NOMO-1 treated with dmso at 0.1 percent for 144 hours (cell line): ENCODE data around the gene FXYD5.
A peak's percentile ranks its signal among the peaks of the same experiment; 100 is the strongest.
"Not testable (repeated sequence)": the region's sequence is repeated elsewhere in the genome, so short reads cannot be mapped to it uniquely, and the experiment has no call there.

Experiments used
- DNase-seq: peaks from one replicate; lab custom pipeline; 2025; ENCODE audit not compliant: unreplicated experiment; lab: John Stamatoyannopoulos, UW

The FXYD5 gene

GRCh38 chr19:35136977-35137702 lies 17.4 kb upstream of the FXYD5 start:
- no peak for DNase-seq

- DNase-seq: no peak
Observed at GRCh38 chr19:35138305-35138892, 16.1 kb upstream of the FXYD5 start, which contains the start of gene FXYD1. Gene FXYD1, plus strand, starts transcription at chr19:35138824. Its CDS starts 1,256 bp downstream, at chr19:35140080.

DNA sequence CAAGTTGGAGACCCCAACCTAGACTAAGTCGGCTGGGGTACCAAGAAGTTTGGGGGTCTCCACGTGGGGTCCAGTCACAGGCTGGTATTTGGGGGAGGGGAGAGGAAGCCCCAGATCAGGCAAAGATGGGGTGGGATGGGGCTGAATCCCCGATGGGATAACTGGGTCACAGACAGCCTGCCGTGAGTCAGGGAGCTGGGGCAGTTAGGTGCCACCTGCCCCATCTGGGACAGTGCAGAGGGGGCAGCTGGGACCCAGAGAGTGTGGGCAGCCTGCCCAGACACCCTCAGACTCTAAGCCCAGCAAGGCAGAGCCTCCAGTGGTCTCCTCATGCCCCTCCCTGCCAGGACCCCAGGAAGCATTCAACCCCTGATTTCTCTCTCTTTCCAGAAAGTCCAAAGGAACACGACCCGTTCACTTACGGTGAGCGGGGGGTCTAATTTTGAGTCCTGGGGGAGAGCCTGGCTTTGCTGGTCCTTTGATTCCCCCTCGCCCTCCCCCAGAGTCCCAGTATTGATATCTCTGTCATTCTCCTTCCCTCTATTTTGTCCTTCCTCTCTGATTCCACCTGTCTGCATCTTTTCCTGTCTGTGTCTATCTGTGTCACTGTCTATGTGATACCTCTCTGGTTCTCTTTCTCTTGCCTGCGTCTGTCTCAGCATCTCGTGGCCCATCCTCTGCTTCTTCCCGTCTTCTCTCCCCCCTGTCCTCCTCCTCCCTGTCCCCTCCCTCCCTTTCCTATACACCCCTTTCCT lies 14.2 kb upstream of the FXYD5 start:
- DNase-seq: no peak

- DNase-seq: peak; percentile 74
Observed at GRCh38 chr19:35140962-35141836, 13.3 kb upstream of the FXYD5 start.

DNA sequence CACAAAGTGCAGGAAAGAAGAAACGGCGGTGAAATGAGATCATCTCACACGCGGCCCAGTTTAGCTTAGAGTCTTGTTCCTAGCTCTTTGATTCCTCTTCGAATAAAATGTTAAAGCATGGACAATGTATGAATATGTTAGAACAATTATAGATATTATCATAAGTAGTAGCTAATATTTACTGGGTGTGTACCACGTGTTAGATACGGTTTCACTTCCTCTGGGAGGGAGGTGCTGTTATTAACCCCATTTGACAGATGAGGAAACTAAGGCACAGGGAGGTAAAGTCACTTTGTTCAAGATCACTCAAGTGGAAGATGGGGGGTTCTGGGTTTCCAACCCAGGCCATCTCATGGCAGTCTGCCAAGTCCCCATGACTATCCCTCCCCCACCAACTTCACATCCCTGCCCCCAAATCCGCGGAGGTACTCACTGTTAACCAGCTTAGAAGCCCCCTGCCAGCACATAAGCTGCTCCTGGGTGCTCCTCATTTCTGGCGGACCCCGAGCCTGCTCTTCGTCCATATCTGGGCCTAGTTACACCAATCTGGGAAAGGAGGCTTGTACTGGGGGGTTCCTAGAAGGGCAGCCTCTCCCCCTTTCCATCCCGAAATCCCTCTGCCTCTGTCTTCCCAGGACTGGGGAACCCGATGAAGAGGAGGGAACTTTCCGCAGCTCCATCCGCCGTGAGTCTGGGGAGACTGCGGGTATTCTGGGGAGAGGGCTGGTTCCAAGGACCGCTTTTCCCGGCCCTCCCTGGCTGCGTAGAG lies 12.5 kb upstream of the FXYD5 start:
- no peak for DNase-seq

DNA sequence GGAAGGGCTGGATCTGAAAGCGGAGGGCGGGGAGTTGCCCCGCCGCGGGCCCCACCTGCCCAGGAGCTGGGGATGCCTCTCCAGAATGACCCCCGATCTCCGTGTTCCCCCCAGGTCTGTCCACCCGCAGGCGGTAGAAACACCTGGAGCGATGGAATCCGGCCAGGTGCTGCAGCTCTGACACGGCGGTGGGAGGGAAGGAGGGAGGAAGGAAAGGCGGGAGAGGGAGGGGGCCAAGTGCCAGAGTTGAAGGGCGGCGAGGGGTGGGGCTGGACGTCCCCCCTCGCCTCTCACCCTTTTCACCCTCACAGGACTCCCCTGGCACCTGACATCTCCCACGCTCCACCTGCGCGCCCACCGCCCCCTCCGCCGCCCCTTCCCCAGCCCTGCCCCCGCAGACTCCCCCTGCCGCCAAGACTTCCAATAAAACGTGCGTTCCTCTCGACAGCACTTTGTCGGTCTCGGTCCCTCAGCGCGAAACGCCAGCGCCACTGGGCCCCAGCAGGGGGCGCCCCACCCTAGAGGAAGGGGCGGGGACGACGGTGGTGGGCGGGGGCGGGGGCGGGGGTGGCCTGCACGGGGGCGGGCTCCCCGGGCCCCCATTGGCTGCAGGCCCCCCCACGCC lies 11.8 kb upstream of the FXYD5 start:
- DNase-seq: no peak

DNA sequence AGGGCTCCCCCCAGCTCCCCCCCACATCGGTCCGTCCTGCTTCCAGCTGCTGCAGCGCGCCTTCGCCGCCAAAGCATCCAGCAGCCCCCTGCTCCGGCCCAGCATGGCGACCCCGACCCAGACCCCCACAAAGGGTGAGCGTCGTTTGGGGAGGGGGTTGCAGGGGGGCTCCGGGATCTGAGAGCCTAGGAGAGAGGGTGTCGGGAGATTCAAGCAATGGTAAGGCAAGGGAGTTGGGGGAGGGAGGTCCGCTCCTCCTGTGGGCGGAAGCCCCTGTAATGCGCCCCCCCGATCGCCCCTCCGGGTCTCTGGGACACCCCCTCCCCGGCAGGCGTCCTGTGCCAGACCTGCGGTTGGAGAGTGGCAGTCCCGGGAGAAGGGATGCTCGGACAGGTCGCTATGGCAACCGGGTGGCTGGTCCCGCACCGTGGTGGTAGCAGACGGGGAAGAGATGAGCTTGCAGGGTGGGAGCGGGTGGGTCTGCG lies 11.3 kb upstream of the FXYD5 start, which contains the start of gene FXYD7:
FXYD7 (plus strand) TSS at position 25 of the 485 bp plus-strand sequence; CDS start at position 104, 79 bp downstream.
- DNase-seq: no peak

GRCh38 chr19:35143818-35144217 lies 10.7 kb upstream of the FXYD5 start:
- no peak for DNase-seq

DNA sequence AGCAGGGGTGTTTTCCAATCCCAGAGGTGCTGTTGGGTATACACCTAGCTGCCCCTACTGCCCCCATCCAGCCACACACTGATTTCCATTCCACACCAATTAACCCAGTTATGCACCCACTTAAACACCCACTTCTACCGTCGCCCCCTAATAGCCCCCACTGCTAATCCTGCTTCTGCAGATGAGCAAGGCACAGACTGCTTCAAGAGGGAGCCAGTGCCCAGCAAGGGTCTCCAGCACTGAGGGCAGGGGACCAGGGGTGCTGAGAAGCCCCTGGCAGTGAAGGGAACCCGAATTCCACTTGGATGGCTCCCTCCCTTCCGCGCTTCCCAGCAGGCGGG lies 10.3 kb upstream of the FXYD5 start:
- no peak for DNase-seq

- DNase-seq: no peak
Observed at GRCh38 chr19:35144600-35145436, 9.7 kb upstream of the FXYD5 start.

GRCh38 chr19:35146746-35147459 lies 7.6 kb upstream of the FXYD5 start:
- no peak for DNase-seq

DNA sequence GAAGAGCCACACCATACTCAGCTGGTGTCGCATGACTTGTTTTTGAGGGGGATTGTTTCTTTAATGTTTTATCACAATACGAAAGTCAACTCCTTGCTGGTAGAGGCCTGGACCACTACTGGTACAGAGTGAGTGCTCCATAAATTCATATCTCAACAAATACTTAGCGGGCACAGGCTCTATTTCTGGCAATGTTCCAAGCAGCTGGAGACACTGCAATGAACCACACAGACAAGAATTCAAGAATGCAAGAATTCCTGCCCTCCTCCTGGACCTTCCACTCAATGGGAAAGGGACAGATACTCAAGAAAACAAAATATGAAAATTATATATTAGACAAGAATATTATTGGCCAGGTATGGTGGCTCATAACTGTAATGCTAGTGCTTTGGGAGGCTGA lies 5.1 kb upstream of the FXYD5 start:
- DNase-seq: no peak

- no peak for DNase-seq
Observed at GRCh38 chr19:35150445-35150844, 4.1 kb upstream of the FXYD5 start.

DNA sequence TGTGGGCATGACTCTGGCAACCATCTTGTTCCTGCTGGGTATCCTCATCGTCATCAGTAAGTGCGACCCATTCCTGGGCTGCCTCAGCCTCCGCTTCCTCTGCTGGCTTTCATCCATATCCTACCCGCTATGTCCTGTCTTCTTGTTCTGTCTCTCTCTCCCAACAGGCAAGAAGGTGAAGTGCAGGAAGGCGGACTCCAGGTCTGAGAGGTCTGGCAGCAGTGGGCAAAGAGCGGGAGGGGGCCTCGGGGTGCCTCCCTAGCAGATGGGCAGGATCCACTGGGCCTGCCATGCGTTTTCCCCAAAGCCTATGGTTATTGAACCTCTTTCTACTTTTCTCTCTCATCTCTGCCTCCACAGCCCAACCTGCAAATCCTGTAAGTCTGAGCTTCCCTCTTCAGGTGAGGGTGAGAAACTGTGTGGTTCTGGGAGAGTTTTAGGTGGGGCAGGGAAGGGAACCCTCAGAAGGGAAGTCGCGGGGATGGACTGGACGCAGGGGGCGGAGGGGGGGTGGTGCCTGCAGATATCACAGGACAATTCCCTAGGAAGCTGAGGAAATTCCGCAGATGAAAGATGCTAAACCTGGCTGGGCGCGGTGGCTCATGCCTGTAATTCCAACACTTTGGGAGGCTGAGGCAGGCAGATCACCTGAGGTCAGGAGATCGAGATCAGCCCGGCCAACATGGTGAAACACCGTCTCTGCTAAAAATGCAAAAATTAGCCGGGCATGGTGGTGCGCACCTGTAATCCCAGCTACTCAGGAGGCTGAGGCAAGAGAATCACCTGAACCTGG lies 3.1 kb upstream of the FXYD5 start:
- no peak for DNase-seq

- DNase-seq: not testable (repeated sequence)
Observed at GRCh38 chr19:35153129-35153522, 1.4 kb upstream of the FXYD5 start.

DNA sequence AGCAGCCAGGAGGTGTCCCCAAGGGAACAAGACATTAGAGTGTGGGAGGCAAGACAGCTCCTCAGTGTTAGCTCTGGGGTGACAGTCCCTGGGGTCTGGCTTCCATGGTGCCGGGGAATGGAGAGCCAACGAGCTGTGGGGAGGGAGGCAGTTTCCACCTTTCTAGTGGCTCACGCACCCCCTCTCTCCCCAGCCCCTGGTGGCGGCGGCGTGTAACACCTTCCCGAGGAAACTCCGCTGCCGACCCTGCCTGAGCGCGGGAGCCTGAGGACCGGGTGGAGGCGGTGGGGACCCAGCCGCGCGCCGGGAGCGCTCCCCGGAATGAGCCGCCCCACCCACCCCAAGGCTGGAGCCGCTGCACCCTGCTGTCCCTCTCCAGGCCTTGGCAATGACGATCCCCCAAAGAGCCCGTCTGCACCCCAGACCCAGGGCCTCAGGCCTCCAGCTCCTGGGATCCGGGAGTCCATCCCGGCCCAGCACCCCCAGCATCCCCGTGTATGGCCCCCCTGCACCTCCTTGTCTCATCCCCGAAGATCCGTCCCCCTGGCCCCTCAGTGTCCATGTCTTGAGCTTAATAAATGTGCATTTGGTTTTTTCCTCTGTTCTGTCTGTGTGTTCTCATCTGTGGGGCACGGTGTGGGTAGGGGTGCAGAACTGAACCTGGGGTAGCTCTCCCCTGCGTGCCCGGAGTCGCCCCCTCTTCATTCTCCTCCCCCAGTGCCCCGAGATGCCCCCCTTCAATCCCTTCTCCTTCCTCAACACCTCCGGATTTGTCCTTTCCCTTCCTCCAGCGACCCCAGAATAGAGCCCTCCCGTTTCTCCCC lies 622 bp upstream of the FXYD5 start:
- peak; percentile 22 for DNase-seq

- DNase-seq: no peak
Observed at GRCh38 chr19:35155441-35155840, 906 bp downstream of the FXYD5 start.
